Measurements from ENCODE around the gene GNPTAB.
"Not testable (repeated sequence)": the region's sequence is repeated elsewhere in the genome, so short reads cannot be mapped to it uniquely, and the experiment has no call there.

The GNPTAB gene

GRCh38 chr12:101738920-101739665 lies 91.7 kb downstream of the GNPTAB start, which contains the start of gene SYCP3:
TSS of gene SYCP3 (minus strand) at chr12:101739462. CDS start at chr12:101737935, 1,527 bp downstream.
- DNase-seq = no peak

- DNase-seq = no peak
These were observed 93.3 kb downstream of the GNPTAB start for GRCh38 chr12:101737476-101737875.

GRCh38 chr12:101734482-101734881 lies 96.3 kb downstream of the GNPTAB start:
- not testable (repeated sequence) for DNase-seq

- DNase-seq = no peak
These were observed 97.6 kb downstream of the GNPTAB start for GRCh38 chr12:101733166-101733565.

- no peak for DNase-seq
These were observed 98.4 kb downstream of the GNPTAB start for GRCh38 chr12:101732318-101732717.

GRCh38 chr12:101729842-101730241 lies 100.9 kb downstream of the GNPTAB start:
- DNase-seq = no peak

- no peak for DNase-seq
These were observed 103.7 kb downstream of the GNPTAB start for GRCh38 chr12:101727098-101727497.

GRCh38 chr12:101722392-101722791 lies 108.4 kb downstream of the GNPTAB start:
- no peak for DNase-seq

- DNase-seq = no peak
These were observed 110.6 kb downstream of the GNPTAB start for GRCh38 chr12:101720118-101720517.

- DNase-seq = no peak
These were observed 111.2 kb downstream of the GNPTAB start for GRCh38 chr12:101719566-101719965.

GRCh38 chr12:101714877-101715444 lies 115.8 kb downstream of the GNPTAB start:
- DNase-seq = no peak

GRCh38 chr12:101713930-101714329 lies 116.8 kb downstream of the GNPTAB start:
- no peak for DNase-seq

- DNase-seq = peak in 25 of 56 donors; percentile 1 to 49 (median 12)
These were observed 117.6 kb downstream of the GNPTAB start for GRCh38 chr12:101713059-101713682.

- no peak for DNase-seq
These were observed 120.5 kb downstream of the GNPTAB start for GRCh38 chr12:101710288-101710687.

- DNase-seq = no peak
These were observed 123.5 kb downstream of the GNPTAB start for GRCh38 chr12:101707131-101707782.

GRCh38 chr12:101706403-101706802 lies 124.4 kb downstream of the GNPTAB start:
- DNase-seq = no peak

- no peak for DNase-seq
These were observed 127.3 kb downstream of the GNPTAB start for GRCh38 chr12:101703487-101703886.

- DNase-seq = no peak
These were observed 130.4 kb downstream of the GNPTAB start for GRCh38 chr12:101700299-101700820.

- peak in 5 of 56 donors; percentile 1 to 18 (median 9) for DNase-seq
These were observed 131.9 kb downstream of the GNPTAB start for GRCh38 chr12:101698800-101699347.

- peak in 40 of 56 donors; percentile 14 to 74 (median 50) for DNase-seq
These were observed 132.6 kb downstream of the GNPTAB start for GRCh38 chr12:101697930-101698799.
